WTC11 (cell line): ENCODE measurements around the gene CGB7. TPM values are rescaled to one million over a fixed set of nuclear protein-coding genes. Genes with fewer than 3 reads are reported as not detected.
A peak's percentile ranks its signal among the peaks of the same experiment; 100 is the strongest.

Experiments
- ATAC-seq: fragments of 200-7000 bp; cut with Tn5 transposase; 2 replicates; pipeline ENCODE4 v1.10.0; 2021; ENCODE audit warnings: mild to moderate bottlenecking, moderate library complexity
- CTCF ChIA-PET: fragments of 300-600 bp; sonication (Branson Sonifier 250); formaldehyde crosslinking; loops from one replicate; lab custom pipeline; 2021; ENCODE audit warnings: antibody characterized with exemption; lab: Charles Lee
- POLR2A ChIA-PET: fragments of 350-600 bp; sonication (Branson Sonifier 250); formaldehyde crosslinking; loops from one replicate; lab custom pipeline; 2021; ENCODE audit warnings: antibody characterized with exemption; lab: Charles Lee
- DNase-seq: peaks from one replicate; pipeline ENCODE4 v3.0.0; 2021; ENCODE audit warnings: low spot score
- H3K27ac Mint-ChIP-seq: 2 replicates; pipeline ENCODE4 v1.8.0; 2021; ENCODE audit warnings: mixed read lengths
- H3K27me3 Mint-ChIP-seq: 2 replicates; pipeline ENCODE4 v1.8.0; 2021; ENCODE audit warnings: low read depth, mild to moderate bottlenecking, moderate library complexity, mixed read lengths
- H3K36me3 Mint-ChIP-seq: 2 replicates; pipeline ENCODE4 v1.8.0; 2021; ENCODE audit warnings: mixed read lengths
- H3K4me1 Mint-ChIP-seq: 2 replicates; pipeline ENCODE4 v1.8.0; 2022; ENCODE audit warnings: mixed read lengths
- H3K4me3 Mint-ChIP-seq: 2 replicates; pipeline ENCODE4 v1.8.0; 2021; ENCODE audit warnings: mild to moderate bottlenecking, moderate library complexity, mixed read lengths
- H3K9me3 Mint-ChIP-seq: 2 replicates; pipeline ENCODE4 v1.8.0; 2021; ENCODE audit warnings: mixed read lengths
- ESRRA ChIP-seq: sonication (generic); formaldehyde crosslinking; IDR thresholded peaks from 2 replicates; pipeline ENCODE4 v1.8.1; 2022; ENCODE audit warnings: mild to moderate bottlenecking, missing genetic modification reagents, borderline replicate concordance
- GRHL2 ChIP-seq: fragments of 250-450 bp; sonication (Bioruptor Pico); IDR thresholded peaks from 2 replicates; pipeline ENCODE4 v1.8.0; 2022; ENCODE audit warnings: mild to moderate bottlenecking, moderate library complexity; ENCODE audit not compliant: insufficient replicate concordance, severe bottlenecking
- HMGA2 ChIP-seq: fragments of 250-450 bp; sonication (Bioruptor Pico); IDR thresholded peaks from 2 replicates; pipeline ENCODE4 v1.4.0; 2021; ENCODE audit warnings: mild to moderate bottlenecking, moderate library complexity
- NR3C1 ChIP-seq: sonication (generic); formaldehyde crosslinking; conservative IDR thresholded peaks from 2 replicates; pipeline ENCODE4 v1.8.1; 2023; ENCODE audit warnings: low read depth, mild to moderate bottlenecking, missing genetic modification reagents
- TEAD4 ChIP-seq: sonication (generic); formaldehyde crosslinking; IDR thresholded peaks from 2 replicates; pipeline ENCODE4 v1.8.0; 2022; ENCODE audit warnings: mild to moderate bottlenecking, missing genetic modification reagents
- total RNA-seq: library from RNA; stranded (reverse); gene quantifications from 3 replicates; pipeline ENCODE4 v1.2.3, GENCODE V29; 2021
- TF ChIP-seq, protein P1 (sequence below): fragments of 250-450 bp; sonication (Bioruptor Pico); IDR thresholded peaks from 2 replicates; pipeline ENCODE4 v1.8.0; 2021; ENCODE audit warnings: mild to moderate bottlenecking
- TF ChIP-seq, protein P2 (sequence below): sonication (generic); formaldehyde crosslinking; IDR thresholded peaks from 2 replicates; pipeline ENCODE4 v1.8.1; 2022; ENCODE audit warnings: low read depth, missing genetic modification reagents, borderline replicate concordance
- TF ChIP-seq, protein P3 (sequence below): fragments of 250-450 bp; sonication (Bioruptor Pico); IDR thresholded peaks from 2 replicates; pipeline ENCODE4 v1.9.0; 2021; ENCODE audit warnings: mild to moderate bottlenecking, borderline replicate concordance
- TF ChIP-seq, protein P4 (sequence below): sonication (generic); formaldehyde crosslinking; IDR thresholded peaks from 2 replicates; pipeline ENCODE4 v1.8.0; 2022; ENCODE audit warnings: missing genetic modification reagents

CGB7 gene
- total RNA-seq, 1 experiment from 2014 or later: 1.6 TPM

DNA sequence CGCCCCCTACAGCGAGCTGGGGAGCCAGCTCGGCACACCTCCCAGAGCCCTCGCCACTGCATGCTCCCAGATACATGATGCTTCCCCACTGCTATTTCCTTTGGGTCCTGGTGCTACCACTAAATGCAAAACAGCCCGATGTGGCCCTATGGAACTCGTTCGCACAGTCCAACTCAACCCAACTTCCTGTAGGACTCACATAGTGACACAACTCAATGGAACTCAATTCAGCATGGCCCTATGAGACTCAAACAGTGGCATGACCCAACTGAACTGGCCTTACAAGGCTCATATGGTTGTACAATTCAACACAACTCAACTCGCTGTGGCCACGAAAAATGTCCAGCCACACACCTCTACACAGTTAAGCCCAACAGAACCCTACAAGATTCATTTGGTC lies 11.5 kb upstream of the CGB7 start (continued):
- TF ChIP-seq, protein P1, sequence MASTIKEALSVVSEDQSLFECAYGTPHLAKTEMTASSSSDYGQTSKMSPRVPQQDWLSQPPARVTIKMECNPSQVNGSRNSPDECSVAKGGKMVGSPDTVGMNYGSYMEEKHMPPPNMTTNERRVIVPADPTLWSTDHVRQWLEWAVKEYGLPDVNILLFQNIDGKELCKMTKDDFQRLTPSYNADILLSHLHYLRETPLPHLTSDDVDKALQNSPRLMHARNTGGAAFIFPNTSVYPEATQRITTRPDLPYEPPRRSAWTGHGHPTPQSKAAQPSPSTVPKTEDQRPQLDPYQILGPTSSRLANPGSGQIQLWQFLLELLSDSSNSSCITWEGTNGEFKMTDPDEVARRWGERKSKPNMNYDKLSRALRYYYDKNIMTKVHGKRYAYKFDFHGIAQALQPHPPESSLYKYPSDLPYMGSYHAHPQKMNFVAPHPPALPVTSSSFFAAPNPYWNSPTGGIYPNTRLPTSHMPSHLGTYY (CRISPR knock-in tag): no peak
- TF ChIP-seq, protein P2, sequence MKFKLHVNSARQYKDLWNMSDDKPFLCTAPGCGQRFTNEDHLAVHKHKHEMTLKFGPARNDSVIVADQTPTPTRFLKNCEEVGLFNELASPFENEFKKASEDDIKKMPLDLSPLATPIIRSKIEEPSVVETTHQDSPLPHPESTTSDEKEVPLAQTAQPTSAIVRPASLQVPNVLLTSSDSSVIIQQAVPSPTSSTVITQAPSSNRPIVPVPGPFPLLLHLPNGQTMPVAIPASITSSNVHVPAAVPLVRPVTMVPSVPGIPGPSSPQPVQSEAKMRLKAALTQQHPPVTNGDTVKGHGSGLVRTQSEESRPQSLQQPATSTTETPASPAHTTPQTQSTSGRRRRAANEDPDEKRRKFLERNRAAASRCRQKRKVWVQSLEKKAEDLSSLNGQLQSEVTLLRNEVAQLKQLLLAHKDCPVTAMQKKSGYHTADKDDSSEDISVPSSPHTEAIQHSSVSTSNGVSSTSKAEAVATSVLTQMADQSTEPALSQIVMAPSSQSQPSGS: no peak
- TF ChIP-seq TEAD4 (CRISPR knock-in tag) (no peak), ESRRA (no peak), GRHL2 (CRISPR knock-in tag) (no peak), NR3C1 (CRISPR knock-in tag) (no peak)
- TF ChIP-seq, protein P3, sequence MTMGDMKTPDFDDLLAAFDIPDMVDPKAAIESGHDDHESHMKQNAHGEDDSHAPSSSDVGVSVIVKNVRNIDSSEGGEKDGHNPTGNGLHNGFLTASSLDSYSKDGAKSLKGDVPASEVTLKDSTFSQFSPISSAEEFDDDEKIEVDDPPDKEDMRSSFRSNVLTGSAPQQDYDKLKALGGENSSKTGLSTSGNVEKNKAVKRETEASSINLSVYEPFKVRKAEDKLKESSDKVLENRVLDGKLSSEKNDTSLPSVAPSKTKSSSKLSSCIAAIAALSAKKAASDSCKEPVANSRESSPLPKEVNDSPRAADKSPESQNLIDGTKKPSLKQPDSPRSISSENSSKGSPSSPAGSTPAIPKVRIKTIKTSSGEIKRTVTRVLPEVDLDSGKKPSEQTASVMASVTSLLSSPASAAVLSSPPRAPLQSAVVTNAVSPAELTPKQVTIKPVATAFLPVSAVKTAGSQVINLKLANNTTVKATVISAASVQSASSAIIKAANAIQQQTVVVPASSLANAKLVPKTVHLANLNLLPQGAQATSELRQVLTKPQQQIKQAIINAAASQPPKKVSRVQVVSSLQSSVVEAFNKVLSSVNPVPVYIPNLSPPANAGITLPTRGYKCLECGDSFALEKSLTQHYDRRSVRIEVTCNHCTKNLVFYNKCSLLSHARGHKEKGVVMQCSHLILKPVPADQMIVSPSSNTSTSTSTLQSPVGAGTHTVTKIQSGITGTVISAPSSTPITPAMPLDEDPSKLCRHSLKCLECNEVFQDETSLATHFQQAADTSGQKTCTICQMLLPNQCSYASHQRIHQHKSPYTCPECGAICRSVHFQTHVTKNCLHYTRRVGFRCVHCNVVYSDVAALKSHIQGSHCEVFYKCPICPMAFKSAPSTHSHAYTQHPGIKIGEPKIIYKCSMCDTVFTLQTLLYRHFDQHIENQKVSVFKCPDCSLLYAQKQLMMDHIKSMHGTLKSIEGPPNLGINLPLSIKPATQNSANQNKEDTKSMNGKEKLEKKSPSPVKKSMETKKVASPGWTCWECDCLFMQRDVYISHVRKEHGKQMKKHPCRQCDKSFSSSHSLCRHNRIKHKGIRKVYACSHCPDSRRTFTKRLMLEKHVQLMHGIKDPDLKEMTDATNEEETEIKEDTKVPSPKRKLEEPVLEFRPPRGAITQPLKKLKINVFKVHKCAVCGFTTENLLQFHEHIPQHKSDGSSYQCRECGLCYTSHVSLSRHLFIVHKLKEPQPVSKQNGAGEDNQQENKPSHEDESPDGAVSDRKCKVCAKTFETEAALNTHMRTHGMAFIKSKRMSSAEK (CRISPR knock-in tag): no peak

DNA sequence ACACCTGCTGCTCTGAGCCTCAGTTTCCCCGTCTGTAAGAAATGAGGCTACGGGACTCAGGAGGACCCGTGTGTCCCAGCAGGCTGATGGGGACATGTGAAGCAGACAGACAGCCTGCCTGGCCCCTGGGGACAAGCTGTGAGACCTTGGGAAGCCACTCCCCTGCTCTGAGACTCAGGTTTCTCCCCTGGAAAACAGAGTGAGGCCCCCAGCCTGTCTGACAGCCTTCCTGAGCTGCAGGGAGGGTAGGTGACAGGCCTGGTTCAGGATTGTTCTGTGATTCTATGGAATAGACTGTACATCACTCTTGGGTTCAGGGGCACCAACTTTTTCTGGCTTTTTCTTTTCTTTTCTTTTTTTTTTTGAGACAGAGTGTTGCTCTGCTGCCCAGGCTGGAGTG lies 10.0 kb upstream of the CGB7 start:
- TF ChIP-seq, protein P4, sequence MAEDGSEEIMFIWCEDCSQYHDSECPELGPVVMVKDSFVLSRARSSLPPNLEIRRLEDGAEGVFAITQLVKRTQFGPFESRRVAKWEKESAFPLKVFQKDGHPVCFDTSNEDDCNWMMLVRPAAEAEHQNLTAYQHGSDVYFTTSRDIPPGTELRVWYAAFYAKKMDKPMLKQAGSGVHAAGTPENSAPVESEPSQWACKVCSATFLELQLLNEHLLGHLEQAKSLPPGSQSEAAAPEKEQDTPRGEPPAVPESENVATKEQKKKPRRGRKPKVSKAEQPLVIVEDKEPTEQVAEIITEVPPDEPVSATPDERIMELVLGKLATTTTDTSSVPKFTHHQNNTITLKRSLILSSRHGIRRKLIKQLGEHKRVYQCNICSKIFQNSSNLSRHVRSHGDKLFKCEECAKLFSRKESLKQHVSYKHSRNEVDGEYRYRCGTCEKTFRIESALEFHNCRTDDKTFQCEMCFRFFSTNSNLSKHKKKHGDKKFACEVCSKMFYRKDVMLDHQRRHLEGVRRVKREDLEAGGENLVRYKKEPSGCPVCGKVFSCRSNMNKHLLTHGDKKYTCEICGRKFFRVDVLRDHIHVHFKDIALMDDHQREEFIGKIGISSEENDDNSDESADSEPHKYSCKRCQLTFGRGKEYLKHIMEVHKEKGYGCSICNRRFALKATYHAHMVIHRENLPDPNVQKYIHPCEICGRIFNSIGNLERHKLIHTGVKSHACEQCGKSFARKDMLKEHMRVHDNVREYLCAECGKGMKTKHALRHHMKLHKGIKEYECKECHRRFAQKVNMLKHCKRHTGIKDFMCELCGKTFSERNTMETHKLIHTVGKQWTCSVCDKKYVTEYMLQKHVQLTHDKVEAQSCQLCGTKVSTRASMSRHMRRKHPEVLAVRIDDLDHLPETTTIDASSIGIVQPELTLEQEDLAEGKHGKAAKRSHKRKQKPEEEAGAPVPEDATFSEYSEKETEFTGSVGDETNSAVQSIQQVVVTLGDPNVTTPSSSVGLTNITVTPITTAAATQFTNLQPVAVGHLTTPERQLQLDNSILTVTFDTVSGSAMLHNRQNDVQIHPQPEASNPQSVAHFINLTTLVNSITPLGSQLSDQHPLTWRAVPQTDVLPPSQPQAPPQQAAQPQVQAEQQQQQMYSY (CRISPR knock-in tag): no peak
- ATAC-seq (no peak), DNase-seq (no peak)
- Mint-ChIP-seq H3K36me3 (no peaks in the 10 kb centered on the region; the same call in 1 of the 2 replicates), H3K27ac (no peak overlapping the region), H3K4me3 (no peak overlapping the region), H3K4me1 (peaks cover 33% of the 10 kb centered on the region), H3K9me3 (peaks cover 8% of the 10 kb centered on the region), H3K27me3 (peaks cover 84% of the 10 kb centered on the region)
- CTCF ChIA-PET: interaction anchor here (0.6 to 3.8 kb wide), 4 partner anchors 11 to 68 kb away, joined by 3 to 19 read pairs (median 4); no protein-coding TSS in a partner anchor
- POLR2A ChIA-PET: interaction anchor here (1.0 kb wide), 1 partner anchor 10 kb away, joined by 4 read pairs; the partner anchor contains the start of gene CGB7

DNA sequence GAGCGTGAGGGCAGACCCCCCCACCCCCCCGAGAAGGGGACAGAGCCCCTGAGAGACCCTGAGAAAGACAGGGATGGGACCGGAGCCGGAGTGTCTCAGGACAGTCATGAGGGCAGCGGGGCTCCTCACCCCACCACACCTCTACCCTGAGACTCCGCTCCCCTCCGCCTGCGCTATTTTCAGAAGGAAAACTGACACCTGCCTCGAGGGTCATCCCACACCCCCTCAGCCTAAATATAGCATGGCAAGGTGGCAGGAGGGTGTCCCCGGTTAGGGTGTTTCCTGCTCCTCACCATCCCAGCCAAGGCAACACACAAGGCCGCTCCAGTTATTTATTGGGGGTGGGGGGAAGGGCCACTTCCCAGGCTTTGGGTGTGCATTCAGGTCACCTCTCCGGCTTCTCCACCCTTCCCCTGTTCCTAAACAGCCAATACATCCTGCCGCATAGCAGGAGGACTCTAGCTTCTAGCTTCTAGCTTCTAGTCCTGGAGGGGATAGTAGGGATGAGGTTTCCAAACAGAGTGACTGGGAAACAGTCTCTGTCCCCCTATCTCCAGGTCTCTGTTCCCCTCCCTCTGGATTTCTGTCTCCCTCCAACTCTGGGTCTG lies 8.5 kb upstream of the CGB7 start:
- peaks cover 8% of the 10 kb centered on the region for H3K9me3 Mint-ChIP-seq
- ATAC-seq: peak; percentile 4; the same call in 1 of the 2 replicates
- TF ChIP-seq, protein P4 (CRISPR knock-in tag): peak; percentile 66; the same call in 1 of the 2 replicates
- TF ChIP-seq HMGA2: no peak
- H3K27ac Mint-ChIP-seq: no peak overlapping the region
- H3K4me1 Mint-ChIP-seq: peaks cover 33% of the 10 kb centered on the region
- CTCF ChIA-PET: interaction anchor here (0.9 to 4.6 kb wide), 9 partner anchors 8 to 127 kb away, joined by 3 to 26 read pairs (median 17); partner anchors contain the start of genes CGB7, GYS1, LIN7B and RUVBL2
- POLR2A ChIA-PET: interaction anchor here (1.1 kb wide), 1 partner anchor 144 kb away, joined by 3 read pairs; no protein-coding TSS in a partner anchor
- no peaks in the 10 kb centered on the region; the same call in 1 of the 2 replicates for H3K36me3 Mint-ChIP-seq
- H3K4me3 Mint-ChIP-seq: peak overlapping the region; percentile 66
- DNase-seq: no peak
- H3K27me3 Mint-ChIP-seq: peaks cover 79% of the 10 kb centered on the region
